SK-N-SH (cell line): ENCODE measurements around the gene MIAT. TPM values are rescaled to one million over a fixed set of nuclear protein-coding genes. Genes with fewer than 3 reads are reported as not detected.

ENCODE experiments used
- CTCF ChIA-PET: fragments of 300-600, 350-600 bp; formaldehyde crosslinking; extraction: SDS; loops from one replicate; lab custom pipeline; 2021; lab: Yijun Ruan, JAX
- POLR2A ChIA-PET: fragments of 350-600 bp; sonication (Branson Sonifier 250); formaldehyde crosslinking; extraction: SDS; loops from one replicate; lab custom pipeline; 2020; ENCODE audit warnings: antibody characterized with exemption, inconsistent platforms; lab: Yijun Ruan, JAX
- DNase-seq: peaks from one replicate; pipeline ENCODE4 v3.0.0; 2012
- H2AFZ ChIP-seq: fragments of 200-600 bp; sonication (generic); 2 replicates; pipeline ENCODE4 v1.8.1; 2016; ENCODE audit warnings: antibody characterized with exemption, mild to moderate bottlenecking, low read depth
- H3F3A ChIP-seq: fragments of 200-600 bp; sonication (generic); replicated peaks from 2 replicates; pipeline ENCODE3; 2016; ENCODE audit warnings: antibody characterized with exemption, mild to moderate bottlenecking; ENCODE audit not compliant: insufficient read depth
- H3K27ac ChIP-seq, 2 experiments: fragments of 200-500 bp in 1 of 2; fragments of 200-600 bp in 1 of 2; sonication (Bioruptor generic) in 1 of 2; sonication (generic), shearing (Covaris generic) in 1 of 2; 2 replicates each; pipeline versions ENCODE4 v1.5.1 to v1.6.1; 2014 to 2016; ENCODE audit warnings: low read depth in 2 of 2, inconsistent platforms in 1 of 2, low read length in 1 of 2, mild to moderate bottlenecking in 1 of 2, mixed read lengths in 1 of 2
- H3K27me3 ChIP-seq: fragments of 200-600 bp; sonication (generic), shearing (Covaris generic); 2 replicates; pipeline ENCODE4 v1.6.1; 2016; ENCODE audit warnings: mixed run types; ENCODE audit not compliant: insufficient read depth
- H3K36me3 ChIP-seq, 2 experiments: fragments of 200-500 bp in 1 of 2; fragments of 200-600 bp in 1 of 2; sonication (Bioruptor generic) in 1 of 2; sonication (generic) in 1 of 2; replicated peaks in 1 of 2; 2 replicates each; pipeline versions ENCODE3 to v1.5.1; 2014 to 2016; ENCODE audit warnings: low read length in 1 of 2, mild to moderate bottlenecking in 1 of 2; ENCODE audit not compliant: insufficient read depth in 2 of 2, control insufficient read depth in 1 of 2
- H3K4me1 ChIP-seq, 2 experiments: fragments of 200-500 bp in 1 of 2; fragments of 200-600 bp in 1 of 2; sonication (Bioruptor generic) in 1 of 2; sonication (generic), shearing (Covaris generic) in 1 of 2; 2 replicates each; pipeline versions ENCODE4 v1.5.1 to v1.6.1; 2014 to 2016; ENCODE audit warnings: low read depth in 1 of 2, low read length in 1 of 2, mixed run types in 1 of 2; ENCODE audit not compliant: insufficient read depth in 2 of 2, control insufficient read depth in 1 of 2
- H3K4me2 ChIP-seq: fragments of 200-600 bp; sonication (generic), shearing (Covaris generic); 2 replicates; pipeline ENCODE4 v1.6.1; 2017; ENCODE audit warnings: mixed run types
- H3K4me3 ChIP-seq, 2 experiments: fragments of 200-500 bp in 1 of 2; fragments of 200-600 bp in 1 of 2; sonication (Bioruptor generic) in 1 of 2; sonication (generic), shearing (Covaris generic) in 1 of 2; 2 replicates each; pipeline versions ENCODE4 v1.5.1 to v1.8.1; 2014 to 2016; ENCODE audit warnings: low read depth in 2 of 2, inconsistent platforms in 1 of 2, low read length in 1 of 2, mild to moderate bottlenecking in 1 of 2, mixed read lengths in 1 of 2, moderate library complexity in 1 of 2
- H3K79me2 ChIP-seq: fragments of 200-600 bp; sonication (generic); 2 replicates; pipeline ENCODE4 v1.8.1; 2017; ENCODE audit warnings: mild to moderate bottlenecking; ENCODE audit not compliant: insufficient read depth
- H3K9ac ChIP-seq: fragments of 200-600 bp; sonication (generic); 2 replicates; pipeline ENCODE4 v1.6.1; 2017; ENCODE audit warnings: mixed run types
- H3K9me2 ChIP-seq: fragments of 200-600 bp; sonication (generic); 2 replicates; pipeline ENCODE4 v1.6.1; 2017; ENCODE audit warnings: mixed run types
- H3K9me3 ChIP-seq: fragments of 200-600 bp; sonication (generic); 2 replicates; pipeline ENCODE4 v1.6.1; 2017; ENCODE audit warnings: mixed run types, mild to moderate bottlenecking, moderate library complexity
- H4K20me1 ChIP-seq: fragments of 200-600 bp; sonication (generic); 2 replicates; pipeline ENCODE4 v1.6.1; 2017; ENCODE audit warnings: mild to moderate bottlenecking, mixed run types; ENCODE audit not compliant: insufficient read depth
- CHD2 ChIP-seq: fragments of 150-350 bp; IDR thresholded peaks from 2 replicates; pipeline ENCODE4 v1.6.1; 2018; ENCODE audit warnings: low read length; ENCODE audit not compliant: partially characterized antibody
- ELF1 ChIP-seq: IDR thresholded peaks from 2 replicates; pipeline ENCODE4 v1.4.0; 2012
- EP300 ChIP-seq, 2 experiments: IDR thresholded peaks; 2 replicates each; pipeline versions ENCODE4 v1.4.0 to v1.6.1; 2012; ENCODE audit warnings: borderline replicate concordance in 1 of 2, low read depth in 1 of 2, low read length in 1 of 2
- EZH2phosphoT487 ChIP-seq: fragments of 200-600 bp; sonication (generic); IDR thresholded peaks from 2 replicates; pipeline ENCODE4 v1.6.1; 2017; ENCODE audit warnings: low read depth, mixed run types, mild to moderate bottlenecking, antibody characterized with exemption, moderate library complexity, borderline replicate concordance
- FOSL2 ChIP-seq: IDR thresholded peaks from 2 replicates; pipeline ENCODE4 v1.4.0; 2012; ENCODE audit warnings: low read depth, mild to moderate bottlenecking, moderate library complexity, borderline replicate concordance
- FOXJ3 ChIP-seq: sonication (generic); formaldehyde crosslinking; IDR thresholded peaks from 2 replicates; pipeline ENCODE4 v1.5.1; 2020; ENCODE audit warnings: mild to moderate bottlenecking, missing genetic modification reagents
- FOXM1 ChIP-seq: IDR thresholded peaks from 2 replicates; pipeline ENCODE4 v1.4.0; 2012; ENCODE audit warnings: low read depth, mild to moderate bottlenecking
- MXI1 ChIP-seq: IDR thresholded peaks from 2 replicates; pipeline ENCODE4 v1.6.1; 2012; ENCODE audit warnings: mild to moderate bottlenecking, low read depth, low read length, improper control_type of control experiment
- RAD21 ChIP-seq: IDR thresholded peaks from 2 replicates; pipeline ENCODE4 v1.6.1; 2012; ENCODE audit warnings: mild to moderate bottlenecking, low read length
- RCOR1 ChIP-seq: fragments of 150-350 bp; IDR thresholded peaks from 2 replicates; pipeline ENCODE4 v1.6.1; 2017; ENCODE audit warnings: antibody characterized with exemption, low read length
- RFX5 ChIP-seq: IDR thresholded peaks from 2 replicates; pipeline ENCODE4 v1.6.1; 2012; ENCODE audit warnings: mild to moderate bottlenecking, improper control_type of control experiment, low read length
- RXRA ChIP-seq: IDR thresholded peaks from 2 replicates; pipeline ENCODE4 v1.4.0; 2012; ENCODE audit warnings: low read depth, mild to moderate bottlenecking, borderline replicate concordance
- TAF1 ChIP-seq: IDR thresholded peaks from 2 replicates; pipeline ENCODE4 v1.6.1; 2012; ENCODE audit warnings: low read depth, mild to moderate bottlenecking, low read length, moderate library complexity, borderline replicate concordance
- TCF12 ChIP-seq: IDR thresholded peaks from 2 replicates; pipeline ENCODE4 v1.4.0; 2012
- USF1 ChIP-seq: IDR thresholded peaks from 2 replicates; pipeline ENCODE4 v1.4.0; 2012; ENCODE audit warnings: low read depth, borderline replicate concordance
- YY1 ChIP-seq: IDR thresholded peaks from 2 replicates; pipeline ENCODE4 v1.4.0; 2012; ENCODE audit warnings: low read depth, mild to moderate bottlenecking
- WGBS: methylation state at CpG from one replicate; pipeline ENCODE4 v1.1.6; 2017; ENCODE audit warnings: low lambda C conversion rate; 5-methylcytosine and 5-hydroxymethylcytosine counted together
- polyA plus RNA-seq, 3 experiments: library from polyadenylated mRNA; depleted of rRNA; stranded (reverse); fragments of >200 nt; gene quantifications; 2 replicates each; pipeline ENCODE4 v1.2.3, GENCODE V29; 2012
- TF ChIP-seq, protein P1 (sequence below): IDR thresholded peaks from 2 replicates; pipeline ENCODE4 v1.6.1; 2012; ENCODE audit warnings: mild to moderate bottlenecking, low read depth, low read length, moderate library complexity
- TF ChIP-seq, protein P2 (sequence below): IDR thresholded peaks from 2 replicates; pipeline ENCODE4; 2012
- TF ChIP-seq, protein P3 (sequence below): fragments of 150-350 bp; IDR thresholded peaks from 2 replicates; pipeline ENCODE4 v1.6.1; 2017; ENCODE audit warnings: antibody characterized with exemption, low read length, low read depth, borderline replicate concordance
- TF ChIP-seq, protein P4 (sequence below): fragments of 200-600 bp; sonication (generic); IDR thresholded peaks from 2 replicates; pipeline ENCODE4 v1.6.1; 2017; ENCODE audit warnings: antibody characterized with exemption, mild to moderate bottlenecking, moderate library complexity

MIAT gene
- polyA plus RNA-seq, 1 of the 3 experiments (the other 2 are of a cell fraction): 5.4 TPM

DNA sequence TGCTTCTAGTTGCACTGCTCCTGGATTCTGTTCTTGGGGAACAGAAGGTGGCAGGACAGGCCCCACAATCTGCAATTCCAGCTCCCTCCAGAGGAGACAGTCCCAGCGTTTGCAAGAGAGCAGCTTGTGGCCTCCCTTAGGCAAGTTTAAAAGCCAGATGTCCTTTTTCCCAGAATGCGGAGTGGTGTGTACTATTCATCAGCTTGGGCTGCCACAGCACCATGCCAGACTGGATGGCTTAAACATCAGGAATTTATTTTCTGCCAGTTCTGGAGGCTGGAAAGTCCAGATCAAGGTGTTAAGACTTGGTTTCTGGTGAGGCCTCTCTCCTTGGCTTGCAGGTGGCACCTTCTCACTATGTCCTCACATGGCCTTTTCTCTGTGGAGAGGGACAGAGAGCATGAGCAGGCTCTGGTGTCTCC lies 11.7 kb downstream of the MIAT start:
- peak; percentile 80 for DNase-seq
- TF ChIP-seq, protein P1, sequence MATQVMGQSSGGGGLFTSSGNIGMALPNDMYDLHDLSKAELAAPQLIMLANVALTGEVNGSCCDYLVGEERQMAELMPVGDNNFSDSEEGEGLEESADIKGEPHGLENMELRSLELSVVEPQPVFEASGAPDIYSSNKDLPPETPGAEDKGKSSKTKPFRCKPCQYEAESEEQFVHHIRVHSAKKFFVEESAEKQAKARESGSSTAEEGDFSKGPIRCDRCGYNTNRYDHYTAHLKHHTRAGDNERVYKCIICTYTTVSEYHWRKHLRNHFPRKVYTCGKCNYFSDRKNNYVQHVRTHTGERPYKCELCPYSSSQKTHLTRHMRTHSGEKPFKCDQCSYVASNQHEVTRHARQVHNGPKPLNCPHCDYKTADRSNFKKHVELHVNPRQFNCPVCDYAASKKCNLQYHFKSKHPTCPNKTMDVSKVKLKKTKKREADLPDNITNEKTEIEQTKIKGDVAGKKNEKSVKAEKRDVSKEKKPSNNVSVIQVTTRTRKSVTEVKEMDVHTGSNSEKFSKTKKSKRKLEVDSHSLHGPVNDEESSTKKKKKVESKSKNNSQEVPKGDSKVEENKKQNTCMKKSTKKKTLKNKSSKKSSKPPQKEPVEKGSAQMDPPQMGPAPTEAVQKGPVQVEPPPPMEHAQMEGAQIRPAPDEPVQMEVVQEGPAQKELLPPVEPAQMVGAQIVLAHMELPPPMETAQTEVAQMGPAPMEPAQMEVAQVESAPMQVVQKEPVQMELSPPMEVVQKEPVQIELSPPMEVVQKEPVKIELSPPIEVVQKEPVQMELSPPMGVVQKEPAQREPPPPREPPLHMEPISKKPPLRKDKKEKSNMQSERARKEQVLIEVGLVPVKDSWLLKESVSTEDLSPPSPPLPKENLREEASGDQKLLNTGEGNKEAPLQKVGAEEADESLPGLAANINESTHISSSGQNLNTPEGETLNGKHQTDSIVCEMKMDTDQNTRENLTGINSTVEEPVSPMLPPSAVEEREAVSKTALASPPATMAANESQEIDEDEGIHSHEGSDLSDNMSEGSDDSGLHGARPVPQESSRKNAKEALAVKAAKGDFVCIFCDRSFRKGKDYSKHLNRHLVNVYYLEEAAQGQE: no peak
- TF ChIP-seq EZH2phosphoT487 (no peak), RCOR1 (peak; percentile 53; the same call in 1 of the 2 replicates), FOXM1 (no peak), TAF1 (no peak), YY1 (no peak), RXRA (no peak), EP300 (IDR thresholded peaks at IDR 0.05; ENCODE audit: borderline replicate concordance in 1 of 2, low read depth in 1 of 2, low read length in 1 of 2) (peak in 1 of 2 experiments; percentile 47; a peak in 1 of 4 replicates), MXI1 (peak; percentile 27; the same call in 1 of the 2 replicates), RFX5 (no peak), TCF12 (no peak), USF1 (no peak), FOSL2 (no peak), ELF1 (no peak), FOXJ3 (CRISPR knock-in tag) (no peak), RAD21 (peak; percentile 58), CHD2 (peak; percentile 72)
- TF ChIP-seq, protein P2, sequence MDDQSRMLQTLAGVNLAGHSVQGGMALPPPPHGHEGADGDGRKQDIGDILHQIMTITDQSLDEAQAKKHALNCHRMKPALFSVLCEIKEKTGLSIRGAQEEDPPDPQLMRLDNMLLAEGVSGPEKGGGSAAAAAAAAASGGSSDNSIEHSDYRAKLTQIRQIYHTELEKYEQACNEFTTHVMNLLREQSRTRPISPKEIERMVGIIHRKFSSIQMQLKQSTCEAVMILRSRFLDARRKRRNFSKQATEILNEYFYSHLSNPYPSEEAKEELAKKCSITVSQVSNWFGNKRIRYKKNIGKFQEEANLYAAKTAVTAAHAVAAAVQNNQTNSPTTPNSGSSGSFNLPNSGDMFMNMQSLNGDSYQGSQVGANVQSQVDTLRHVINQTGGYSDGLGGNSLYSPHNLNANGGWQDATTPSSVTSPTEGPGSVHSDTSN: no peak
- TF ChIP-seq, protein P3, sequence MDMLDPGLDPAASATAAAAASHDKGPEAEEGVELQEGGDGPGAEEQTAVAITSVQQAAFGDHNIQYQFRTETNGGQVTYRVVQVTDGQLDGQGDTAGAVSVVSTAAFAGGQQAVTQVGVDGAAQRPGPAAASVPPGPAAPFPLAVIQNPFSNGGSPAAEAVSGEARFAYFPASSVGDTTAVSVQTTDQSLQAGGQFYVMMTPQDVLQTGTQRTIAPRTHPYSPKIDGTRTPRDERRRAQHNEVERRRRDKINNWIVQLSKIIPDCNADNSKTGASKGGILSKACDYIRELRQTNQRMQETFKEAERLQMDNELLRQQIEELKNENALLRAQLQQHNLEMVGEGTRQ: no peak
- TF ChIP-seq, protein P4, sequence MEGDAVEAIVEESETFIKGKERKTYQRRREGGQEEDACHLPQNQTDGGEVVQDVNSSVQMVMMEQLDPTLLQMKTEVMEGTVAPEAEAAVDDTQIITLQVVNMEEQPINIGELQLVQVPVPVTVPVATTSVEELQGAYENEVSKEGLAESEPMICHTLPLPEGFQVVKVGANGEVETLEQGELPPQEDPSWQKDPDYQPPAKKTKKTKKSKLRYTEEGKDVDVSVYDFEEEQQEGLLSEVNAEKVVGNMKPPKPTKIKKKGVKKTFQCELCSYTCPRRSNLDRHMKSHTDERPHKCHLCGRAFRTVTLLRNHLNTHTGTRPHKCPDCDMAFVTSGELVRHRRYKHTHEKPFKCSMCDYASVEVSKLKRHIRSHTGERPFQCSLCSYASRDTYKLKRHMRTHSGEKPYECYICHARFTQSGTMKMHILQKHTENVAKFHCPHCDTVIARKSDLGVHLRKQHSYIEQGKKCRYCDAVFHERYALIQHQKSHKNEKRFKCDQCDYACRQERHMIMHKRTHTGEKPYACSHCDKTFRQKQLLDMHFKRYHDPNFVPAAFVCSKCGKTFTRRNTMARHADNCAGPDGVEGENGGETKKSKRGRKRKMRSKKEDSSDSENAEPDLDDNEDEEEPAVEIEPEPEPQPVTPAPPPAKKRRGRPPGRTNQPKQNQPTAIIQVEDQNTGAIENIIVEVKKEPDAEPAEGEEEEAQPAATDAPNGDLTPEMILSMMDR: peak; percentile 42
- no peak overlapping the region for H2AFZ ChIP-seq
- peak overlapping the region in 1 of 2 experiments; percentile 91; a peak in 2 of 4 replicates for H3K27ac ChIP-seq
- H3K27me3 ChIP-seq: no peaks in the 10 kb centered on the region
- WGBS: 25% methylated on average over 2 of the region's 2 CpGs
- peaks cover 12 to 38% of the 10 kb centered on the region in 2 experiments; a peak in 2 of 4 replicates for H3K4me1 ChIP-seq
- peaks cover 22% of the 10 kb centered on the region for H3F3A ChIP-seq
- H3K9ac ChIP-seq: no peak overlapping the region
- H3K79me2 ChIP-seq: peaks cover 9% of the 10 kb centered on the region
- no peak overlapping the region for H3K4me3 ChIP-seq
- no peaks in the 10 kb centered on the region for H3K36me3 ChIP-seq
- no peaks in the 10 kb centered on the region for H3K9me3 ChIP-seq
- no peak overlapping the region for H3K4me2 ChIP-seq
- H4K20me1 ChIP-seq: no peaks in the 10 kb centered on the region
- POLR2A ChIA-PET: interaction anchor here (0.9 kb wide), 2 partner anchors 157 to 186 kb away, joined by 3 to 4 read pairs; partner anchors contain the start of genes HPS4, SRRD and TFIP11
- CTCF ChIA-PET: interaction anchor here (0.7 to 2.0 kb wide), 13 partner anchors 9 to 308 kb away, joined by 3 to 10 read pairs (median 3); no protein-coding TSS in a partner anchor
- no peaks in the 10 kb centered on the region for H3K9me2 ChIP-seq
